Ovary (tissue), 3 donors: Measurements from ENCODE around the gene SHISA7.

Source experiments
- CTCF ChIP-seq, 3 donors: fragments of 450-650 bp in 2 of 3; fragments of 200-600 bp in 1 of 3; IDR thresholded peaks; one replicate each; pipeline versions ENCODE4 v1.5.1 to v1.8.0; 2016 to 2022; ENCODE audit warnings: antibody characterized with exemption in 3 of 3, mild to moderate bottlenecking in 1 of 3
- EP300 ChIP-seq: sonication (generic); formaldehyde crosslinking; IDR thresholded peaks from one replicate; pipeline ENCODE4 v1.6.1; 2017; ENCODE audit warnings: antibody characterized with exemption
- POLR2A ChIP-seq: fragments of 450-650 bp; IDR thresholded peaks from one replicate; pipeline ENCODE4 v1.6.1; 2017; ENCODE audit warnings: antibody characterized with exemption, mild to moderate bottlenecking, moderate library complexity
- donor health status: DM: no; HTN: no; CAD: no.

GRCh38 chr19:55402509-55402908 is 40.6 kb downstream of the SHISA7 start:
- TF ChIP-seq CTCF (IDR thresholded peaks at IDR 0.05): no peak
- TF ChIP-seq POLR2A: no peak
- no peak for TF ChIP-seq EP300
